Measurements from ENCODE around the gene UBE4B.
"Not testable (repeated sequence)": the region's sequence is repeated elsewhere in the genome, so short reads cannot be mapped to it uniquely, and the experiment has no call there.

UBE4B gene

DNA sequence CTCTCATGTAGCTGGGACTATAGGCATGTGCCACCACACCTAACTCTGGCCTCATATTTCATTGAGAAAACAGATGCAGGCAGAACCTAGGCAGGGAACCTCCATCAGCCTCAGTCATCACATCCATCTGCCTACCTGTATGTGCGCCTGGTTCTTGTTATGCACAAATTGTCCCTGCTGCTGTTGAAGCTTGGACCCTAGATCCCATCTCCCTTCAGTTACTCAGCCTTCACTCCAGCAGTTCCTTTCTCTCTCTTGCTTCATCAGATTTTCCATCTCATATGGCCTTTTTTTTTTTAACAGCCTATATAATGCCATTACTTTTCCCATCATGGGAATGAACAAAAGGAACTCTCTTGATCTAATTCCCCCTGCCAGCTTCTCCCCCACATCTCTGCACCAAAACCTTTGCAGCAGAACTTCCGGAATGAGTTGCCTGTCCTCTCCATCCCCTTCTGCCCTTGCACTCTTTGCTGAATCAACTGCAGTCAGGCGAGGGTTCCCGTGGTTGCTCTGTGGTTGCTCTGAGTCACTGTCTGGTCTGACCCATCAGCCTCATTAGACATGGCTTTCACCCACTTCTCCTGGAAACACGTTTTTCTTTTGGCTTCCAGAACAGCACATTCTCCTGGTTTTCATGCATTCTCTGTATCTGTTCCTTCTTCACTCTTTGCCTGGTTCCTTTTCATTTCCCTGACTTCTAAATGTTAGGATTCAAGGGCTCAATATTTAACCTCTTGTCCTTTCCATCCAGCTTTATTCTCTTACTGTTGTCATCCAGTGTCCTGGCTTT lies 41.5 kb downstream of the UBE4B start:
- DNase-seq = no peak

DNA sequence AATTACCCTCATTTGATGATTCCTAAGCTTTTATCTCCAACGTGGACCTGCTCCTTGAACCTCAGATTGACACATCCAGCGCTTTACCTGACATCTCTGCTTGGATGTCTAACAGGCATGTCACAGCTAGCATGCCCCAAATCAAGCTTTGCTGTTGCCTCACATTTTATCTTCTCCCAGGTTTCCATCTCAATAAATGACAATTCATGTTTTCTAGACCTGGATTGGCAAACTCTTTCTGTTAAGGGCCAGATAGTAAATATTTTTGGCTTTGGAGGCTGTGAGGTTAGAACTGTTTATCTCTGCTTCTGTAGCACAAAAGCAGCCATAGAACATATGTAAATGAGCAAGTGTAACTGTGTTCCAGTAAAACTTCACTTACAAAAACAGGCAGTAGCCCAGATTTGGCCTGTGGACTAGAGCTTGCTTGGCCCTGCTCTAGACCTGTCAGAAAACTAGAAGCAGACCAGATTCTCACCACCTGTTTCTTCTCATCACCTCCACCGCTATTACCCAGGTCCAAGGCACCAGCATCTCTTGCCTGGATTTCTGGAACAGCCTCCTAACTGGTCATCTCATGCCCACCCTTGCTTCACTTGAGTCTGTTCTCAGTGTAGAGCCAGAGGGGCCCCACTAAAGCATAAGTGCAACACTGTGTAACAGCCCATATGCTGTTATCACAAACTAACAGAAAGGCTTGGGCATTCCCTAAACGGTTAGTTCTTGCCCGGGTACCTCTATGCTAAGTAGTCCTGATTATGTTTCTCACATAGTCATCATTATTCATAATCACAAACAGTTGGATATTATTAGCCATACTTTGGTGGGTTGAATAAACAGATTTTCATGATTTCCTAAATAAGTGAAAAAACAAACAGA lies 42.3 kb downstream of the UBE4B start:
- DNase-seq = no peak

DNA sequence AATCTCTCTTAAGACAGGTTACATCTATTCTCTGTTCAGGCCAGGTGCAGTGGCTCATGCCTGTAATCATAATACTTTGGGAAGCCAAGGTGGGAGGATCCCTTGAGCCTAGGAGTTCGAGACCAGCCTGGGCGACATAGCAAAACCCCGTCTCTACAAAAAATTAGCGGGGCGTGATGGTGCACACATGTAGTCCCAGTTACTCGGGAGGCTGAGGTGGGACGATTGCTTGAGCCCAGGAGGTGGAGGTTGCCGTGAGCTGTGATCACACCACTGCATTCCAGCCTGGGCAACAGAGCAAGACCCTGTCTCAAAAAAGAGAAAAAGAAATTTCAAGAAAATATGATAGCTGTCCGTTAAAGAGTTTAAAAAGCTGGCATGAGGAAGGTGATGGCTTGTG lies 43.0 kb downstream of the UBE4B start:
- DNase-seq = no peak

DNA sequence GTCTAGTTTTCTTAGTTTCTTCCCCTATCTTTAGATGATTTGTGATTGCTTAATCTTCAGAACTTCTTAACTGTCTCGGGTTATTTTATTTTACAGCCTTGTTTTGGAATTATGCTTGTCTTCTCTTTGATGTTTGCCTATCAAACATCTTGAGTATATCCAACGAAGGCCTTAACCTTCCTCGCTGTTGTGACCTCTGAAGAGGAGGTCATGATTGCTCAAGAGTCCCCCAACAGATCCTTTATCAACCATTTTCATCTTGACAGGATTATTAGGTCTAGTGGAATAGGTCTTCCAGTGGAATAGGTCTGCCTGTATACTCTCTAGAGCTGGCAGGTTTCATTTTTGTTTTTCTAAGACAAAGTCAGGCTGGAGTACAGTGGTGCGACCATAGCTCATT lies 45.7 kb downstream of the UBE4B start:
- no peak for DNase-seq

GRCh38 chr1:10080523-10080922 lies 47.8 kb downstream of the UBE4B start:
- DNase-seq = no peak

GRCh38 chr1:10082785-10083479 lies 50.2 kb downstream of the UBE4B start:
- no peak for DNase-seq

- DNase-seq = no peak
These were observed 51.3 kb downstream of the UBE4B start for GRCh38 chr1:10084045-10084444.

DNA sequence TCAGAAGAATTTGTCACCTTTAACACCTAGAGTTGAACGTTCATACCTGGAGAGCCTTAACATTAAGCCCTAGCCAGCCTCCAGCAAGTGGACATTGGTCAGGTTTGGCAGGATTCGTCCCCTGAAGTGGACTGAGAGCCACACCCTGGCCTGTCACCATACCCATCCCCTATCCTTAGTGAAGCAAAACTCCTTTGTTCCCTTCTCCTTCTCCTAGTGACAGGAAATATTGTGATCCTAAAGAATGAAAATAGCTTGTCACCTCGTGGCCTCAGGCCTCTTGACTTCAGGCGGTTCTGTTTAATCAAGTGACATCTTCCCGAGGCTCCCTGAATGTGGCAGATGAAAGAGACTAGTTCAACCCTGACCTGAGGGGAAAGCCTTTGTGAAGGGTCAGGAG lies 52.3 kb downstream of the UBE4B start:
- peak; percentile 76 for DNase-seq

DNA sequence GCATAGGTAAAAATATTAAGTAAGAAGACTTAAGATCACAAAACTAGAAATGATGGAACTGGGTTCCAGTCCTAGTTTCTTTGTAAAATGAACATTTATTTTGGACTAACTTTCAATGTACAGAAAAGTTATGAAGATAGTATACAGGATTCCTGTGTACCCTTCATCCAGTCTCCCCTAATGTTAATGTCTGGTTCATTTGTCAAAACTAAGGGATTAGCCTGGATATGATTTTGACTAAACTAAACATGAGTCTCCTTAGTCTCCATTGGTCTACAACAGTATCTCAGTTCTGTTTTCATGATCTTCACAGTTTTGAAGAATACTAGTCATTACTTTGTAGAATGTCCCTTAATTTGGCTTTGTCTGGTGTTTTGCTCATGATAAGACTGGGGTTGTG lies 54.5 kb downstream of the UBE4B start:
- no peak for DNase-seq

GRCh38 chr1:10101929-10102328 lies 69.2 kb downstream of the UBE4B start:
- no peak for DNase-seq

GRCh38 chr1:10103193-10103592 lies 70.4 kb downstream of the UBE4B start:
- DNase-seq = no peak

DNA sequence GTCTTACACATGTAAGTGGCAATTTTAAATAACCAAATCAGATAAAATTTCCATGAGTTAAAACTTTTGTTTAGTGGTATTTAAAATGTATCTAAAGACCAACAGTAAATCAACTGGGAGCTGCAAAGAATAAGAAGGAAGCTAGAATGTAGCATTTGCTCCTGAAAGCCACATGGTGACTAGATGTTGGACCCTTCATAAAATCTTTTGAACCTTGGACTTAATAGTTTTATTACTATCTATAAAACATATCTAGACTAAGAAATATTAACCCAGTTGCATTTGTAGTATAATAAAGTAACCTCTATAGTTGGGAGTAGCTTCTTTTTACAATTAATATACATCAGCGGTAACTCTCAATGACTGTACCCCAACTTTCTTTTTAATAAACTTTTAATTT lies 72.1 kb downstream of the UBE4B start:
- no peak for DNase-seq

DNA sequence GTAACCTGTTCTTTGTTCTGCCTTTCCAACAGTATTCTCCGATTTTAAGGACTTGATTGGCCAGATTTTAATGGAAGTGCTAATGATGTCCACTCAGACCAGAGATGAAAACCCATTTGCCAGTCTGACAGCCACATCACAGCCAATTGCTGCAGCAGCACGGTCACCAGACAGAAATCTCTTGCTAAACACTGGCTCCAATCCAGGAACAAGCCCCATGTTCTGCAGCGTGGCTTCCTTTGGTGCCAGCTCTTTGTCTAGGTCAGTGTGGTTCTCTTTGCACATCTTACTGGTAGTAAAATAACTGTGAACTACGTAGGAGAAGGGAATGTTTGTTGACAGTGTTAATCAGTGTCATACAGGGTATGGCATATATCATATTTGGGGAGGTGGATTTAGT lies 72.7 kb downstream of the UBE4B start:
- DNase-seq = no peak

DNA sequence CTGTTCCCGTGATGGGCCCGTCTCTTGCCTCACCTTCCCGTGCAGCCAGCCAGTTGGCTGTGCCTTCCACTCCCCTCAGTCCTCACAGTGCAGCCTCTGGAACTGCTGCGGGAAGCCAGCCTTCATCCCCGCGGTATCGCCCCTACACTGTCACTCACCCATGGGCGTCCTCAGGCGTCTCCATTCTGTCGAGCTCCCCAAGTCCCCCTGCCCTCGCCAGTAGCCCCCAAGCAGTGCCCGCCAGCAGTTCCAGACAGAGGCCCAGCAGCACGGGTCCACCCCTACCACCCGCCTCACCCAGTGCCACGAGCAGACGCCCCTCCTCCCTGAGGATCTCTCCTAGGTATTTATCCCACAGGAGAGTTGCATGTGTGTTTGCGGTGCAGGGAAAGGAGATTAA lies 73.5 kb downstream of the UBE4B start:
- DNase-seq = no peak

GRCh38 chr1:10106756-10107475 lies 74.2 kb downstream of the UBE4B start:
- DNase-seq = no peak

DNA sequence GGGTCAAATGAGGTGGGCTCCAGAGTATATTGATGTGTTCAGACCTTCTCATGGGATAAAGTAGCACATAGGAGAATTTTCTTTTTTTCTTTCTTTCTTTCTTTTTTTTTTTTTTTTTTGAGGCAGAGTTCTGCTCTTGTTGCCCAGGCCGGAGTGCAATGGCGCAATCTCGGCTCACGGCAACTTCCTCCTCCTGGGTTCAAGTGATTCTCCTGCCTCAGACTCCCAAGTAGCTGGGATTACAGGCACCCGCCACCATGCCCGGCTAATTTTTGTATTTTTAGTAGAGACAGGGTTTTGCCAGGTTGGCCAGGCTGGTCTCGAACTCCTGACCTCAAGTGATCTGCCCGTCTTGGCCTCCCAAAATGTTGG lies 74.7 kb downstream of the UBE4B start:
- DNase-seq = not testable (repeated sequence)

DNA sequence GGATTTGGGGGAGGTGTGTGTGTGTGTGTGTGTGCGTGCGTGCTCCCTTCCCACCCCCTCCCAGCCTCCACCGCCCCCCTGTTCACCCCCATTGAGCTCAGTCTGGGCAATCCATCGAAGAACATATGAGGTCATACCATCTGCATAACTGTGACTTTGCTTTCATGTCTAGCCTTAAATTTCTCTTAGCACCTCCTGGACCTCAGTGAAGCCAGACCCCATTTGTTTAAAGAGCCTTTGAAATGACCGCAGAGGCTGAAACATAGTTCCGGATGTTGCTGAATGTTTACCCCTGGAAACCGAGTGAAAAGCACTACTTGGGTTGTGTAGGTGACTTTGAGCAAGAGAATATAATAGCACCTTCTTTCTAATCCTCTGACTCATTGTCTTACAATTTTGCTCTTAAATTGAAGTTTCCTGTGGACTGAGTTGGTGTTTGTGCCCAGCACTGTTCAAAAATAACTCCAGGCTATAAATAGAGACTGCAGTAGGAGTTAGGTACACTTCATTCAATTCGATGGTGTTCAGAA lies 75.4 kb downstream of the UBE4B start:
- DNase-seq = no peak

GRCh38 chr1:10108948-10109708 lies 76.4 kb downstream of the UBE4B start:
- DNase-seq = no peak

GRCh38 chr1:10113501-10113900 lies 80.7 kb downstream of the UBE4B start:
- DNase-seq = no peak

- no peak for DNase-seq
These were observed 82.0 kb downstream of the UBE4B start for GRCh38 chr1:10114746-10115145.

DNA sequence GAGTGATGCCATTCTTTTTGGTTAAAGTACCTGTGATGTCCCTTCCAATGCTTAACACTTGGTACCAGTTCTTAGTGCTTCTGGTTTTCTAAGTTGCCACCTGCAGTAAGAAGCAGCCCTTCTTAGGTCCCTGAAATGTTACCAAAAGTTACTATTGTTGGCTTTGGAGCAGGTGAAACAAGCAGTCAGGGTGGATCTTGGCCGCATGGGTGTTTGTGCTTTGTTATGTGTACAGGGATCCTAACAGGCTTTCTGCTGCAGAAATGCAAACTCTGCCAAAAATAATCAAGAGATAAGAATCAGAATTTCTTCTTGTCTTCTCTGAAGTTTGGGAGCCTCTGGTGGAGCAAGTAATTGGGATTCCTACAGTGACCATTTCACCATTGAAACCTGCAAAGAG lies 84.4 kb downstream of the UBE4B start:
- no peak for DNase-seq

GRCh38 chr1:10117865-10118264 lies 85.1 kb downstream of the UBE4B start:
- no peak for DNase-seq
